ENCODE data around the gene ERAP2.

Gene ERAP2

DNA sequence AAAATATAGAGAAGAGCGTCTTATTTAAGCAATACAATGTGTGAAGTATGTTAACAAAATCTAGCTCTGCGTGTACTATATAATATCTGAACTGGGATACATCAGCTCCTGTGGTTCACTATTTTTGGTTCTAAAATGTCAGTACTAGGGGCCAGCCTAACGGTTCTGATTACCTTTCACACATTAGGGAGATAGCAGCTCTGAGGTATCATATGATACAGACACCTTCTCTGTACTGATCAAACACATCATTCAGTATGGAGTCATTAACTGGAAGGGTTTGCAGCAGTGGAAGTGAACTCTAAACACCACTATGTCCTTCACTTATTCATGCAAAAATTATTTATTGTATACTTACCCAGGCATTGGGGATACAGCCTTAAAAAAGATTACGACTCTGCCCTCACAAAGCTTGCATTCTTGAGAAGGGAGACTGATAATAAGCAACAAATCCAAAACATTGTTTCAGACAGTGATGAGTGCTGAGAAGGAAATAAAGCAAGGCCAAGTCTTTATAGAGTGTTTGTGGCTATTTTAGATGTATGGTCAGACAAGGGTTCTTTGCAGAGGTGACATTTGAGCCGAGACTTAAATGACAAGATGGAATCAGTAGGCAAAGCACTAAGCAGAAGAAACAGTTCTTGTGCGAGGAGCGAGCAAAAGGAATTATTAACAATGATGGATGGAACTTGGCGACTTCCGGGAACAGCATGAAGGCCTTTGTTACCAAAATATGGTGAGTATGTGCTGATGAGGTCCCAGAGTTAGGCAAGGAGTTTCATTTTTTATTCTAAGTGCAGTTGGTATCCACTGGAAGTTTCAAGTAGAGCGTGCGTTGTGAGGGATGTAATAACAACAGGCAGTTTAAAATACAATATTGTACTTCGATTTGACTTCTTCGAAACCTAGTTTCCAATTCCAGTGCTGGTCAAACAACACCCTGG, 57.7 kb downstream of the ERAP2 start:
- DNase-seq = peak in 1 of 2 donors; percentile 71

DNA sequence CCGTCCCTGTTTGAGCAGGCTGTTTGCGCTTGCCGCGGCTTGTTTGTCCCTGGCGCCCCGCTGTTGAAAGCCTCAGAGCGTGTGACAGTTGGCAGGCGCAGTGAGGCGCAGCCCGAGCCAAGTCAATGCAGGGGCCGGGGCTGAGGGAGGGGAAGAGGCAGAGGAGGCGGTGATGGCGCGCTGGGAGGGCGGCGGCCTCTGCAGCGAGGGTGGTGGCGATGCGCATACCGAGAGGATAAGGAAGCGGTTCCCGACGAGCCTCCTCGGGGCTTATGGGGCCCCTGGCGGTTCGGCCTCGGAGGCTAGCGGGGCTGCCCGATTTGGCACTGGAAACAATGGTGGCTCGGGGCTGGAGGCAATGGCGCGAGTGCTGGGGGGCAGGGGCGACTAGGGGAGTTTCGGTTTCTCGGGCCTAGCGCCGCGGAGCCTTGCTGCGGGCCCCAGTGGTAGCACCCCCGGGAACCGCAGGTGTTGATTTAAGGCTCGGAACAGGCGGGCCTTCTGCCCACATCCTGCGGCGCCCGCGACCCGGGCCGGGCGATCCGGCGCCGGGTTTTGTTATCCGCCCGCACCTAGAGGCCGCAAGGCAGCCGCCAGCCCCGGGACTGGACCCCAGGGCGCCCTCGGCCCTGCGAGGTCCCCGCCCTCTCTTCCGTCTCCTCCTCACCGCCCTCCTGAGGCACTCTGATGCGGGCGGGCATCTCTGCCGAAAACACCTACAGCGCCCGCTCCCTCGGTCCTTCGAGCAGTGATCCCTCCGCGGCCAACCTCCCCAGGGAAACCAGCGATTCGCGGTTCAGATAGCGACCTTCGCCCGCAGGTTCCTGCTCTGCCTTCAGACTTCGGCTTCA, 58.6 kb downstream of the ERAP2 start:
- DNase-seq = peak; percentile 85 to 90

DNA sequence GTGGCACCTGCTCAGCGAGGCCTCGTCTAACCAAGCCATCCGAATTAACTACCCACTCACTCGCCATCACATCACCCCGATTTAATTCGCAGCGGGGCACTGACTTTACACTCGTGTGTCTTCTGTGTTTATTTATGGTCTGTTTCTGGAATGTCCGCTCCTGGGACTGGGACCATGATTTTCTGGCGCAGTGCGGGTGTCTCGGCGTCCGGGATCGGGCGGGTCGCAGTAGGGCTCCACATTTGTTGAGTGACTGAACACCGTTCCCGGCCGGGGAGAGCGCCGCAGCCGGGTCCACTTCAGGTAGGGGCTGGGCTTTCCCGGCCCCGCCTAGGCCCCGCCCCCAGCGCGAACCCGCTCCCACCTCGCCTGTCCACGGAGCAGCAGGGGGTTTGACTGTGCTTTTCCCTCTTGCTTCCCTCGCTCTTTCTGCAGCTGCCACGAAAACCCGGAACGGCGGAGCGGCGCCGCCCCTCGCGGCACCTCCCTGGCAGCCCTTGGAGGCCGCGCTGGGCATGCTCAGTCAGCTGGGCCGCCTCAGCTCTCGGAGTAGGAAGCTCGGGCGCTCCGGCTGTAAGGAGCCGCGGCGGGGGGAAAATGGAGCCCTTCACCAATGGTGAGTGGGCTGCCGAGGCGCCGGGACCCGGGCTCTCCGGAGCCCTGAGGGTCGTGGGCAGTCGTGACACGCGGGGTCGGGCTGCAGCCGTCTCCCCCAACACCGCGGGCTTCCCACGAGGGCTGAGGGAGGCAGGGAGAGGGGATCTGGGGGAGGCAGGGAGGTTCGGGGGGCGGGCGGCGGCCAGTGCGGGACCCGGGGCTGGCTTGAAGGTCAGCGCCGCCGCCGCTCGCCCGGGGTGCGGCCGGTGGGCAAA, 59.5 kb downstream of the ERAP2 start, which contains the start of gene LNPEP:
Gene LNPEP (plus strand): TSS at position 522 of the 872 bp plus-strand sequence. CDS start 76 bp downstream, at position 598.
- peak; percentile 84 to 94 for DNase-seq

DNA sequence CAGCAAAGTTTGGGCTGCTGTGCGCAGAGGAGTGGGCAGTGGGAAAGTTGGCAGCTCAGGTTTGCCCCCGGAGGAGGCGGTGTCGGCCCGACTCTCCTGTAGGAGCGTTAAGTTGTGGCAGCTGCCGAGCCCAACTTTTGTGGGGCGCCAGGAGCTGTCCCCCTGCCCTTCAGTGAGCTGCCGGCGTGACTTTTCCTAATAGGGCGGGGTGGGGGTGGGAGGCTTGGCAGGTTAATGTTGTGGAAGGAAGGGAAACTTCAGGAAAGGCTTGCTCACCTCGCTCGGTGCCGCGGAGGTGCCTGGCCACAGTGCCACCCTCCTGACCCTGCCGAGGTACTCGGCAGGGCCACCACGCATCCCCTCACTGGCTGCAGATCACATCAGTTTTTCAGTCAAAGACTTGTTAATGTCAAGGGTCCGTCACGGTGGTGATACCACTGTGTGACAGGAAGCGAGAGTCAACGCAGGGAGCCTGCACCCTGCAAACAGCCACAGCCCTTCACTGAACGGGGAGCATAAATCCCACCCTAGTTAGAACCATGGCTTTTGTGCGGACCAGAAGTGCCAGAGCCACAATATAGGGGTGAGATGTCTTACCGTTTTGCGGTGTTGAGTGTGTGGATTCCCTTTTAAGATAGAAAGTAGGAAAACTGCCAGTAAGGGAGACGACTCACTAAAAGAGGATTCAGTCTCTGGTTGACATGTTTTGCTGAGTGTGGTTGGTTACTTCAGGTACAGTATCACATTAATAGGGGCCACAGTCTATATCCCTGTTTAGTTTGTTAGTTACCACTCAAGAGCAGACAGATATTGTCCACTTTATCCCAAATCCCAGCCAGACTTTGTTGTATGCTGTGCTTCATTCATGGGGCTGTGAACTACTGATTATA, 60.4 kb downstream of the ERAP2 start:
- DNase-seq = no peak

DNA sequence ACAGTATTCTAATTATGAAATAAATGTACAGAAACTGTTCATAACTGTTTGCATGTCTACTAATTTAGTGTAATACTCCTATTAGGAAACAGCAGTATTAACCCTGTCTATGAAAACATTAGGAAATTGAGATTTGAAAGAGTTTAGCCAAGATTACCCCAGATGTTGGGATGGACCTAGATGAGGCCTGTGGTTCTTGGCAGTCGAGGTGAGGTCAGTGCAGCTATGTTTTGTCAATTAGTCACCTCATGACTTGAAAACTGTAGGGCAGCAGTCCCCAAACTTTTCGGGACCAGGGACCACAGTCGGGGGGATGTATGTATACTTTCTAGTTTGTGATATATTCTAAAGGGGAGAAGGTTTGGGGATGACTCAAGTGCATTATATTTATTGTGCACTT, 64.3 kb downstream of the ERAP2 start:
- no peak for DNase-seq

DNA sequence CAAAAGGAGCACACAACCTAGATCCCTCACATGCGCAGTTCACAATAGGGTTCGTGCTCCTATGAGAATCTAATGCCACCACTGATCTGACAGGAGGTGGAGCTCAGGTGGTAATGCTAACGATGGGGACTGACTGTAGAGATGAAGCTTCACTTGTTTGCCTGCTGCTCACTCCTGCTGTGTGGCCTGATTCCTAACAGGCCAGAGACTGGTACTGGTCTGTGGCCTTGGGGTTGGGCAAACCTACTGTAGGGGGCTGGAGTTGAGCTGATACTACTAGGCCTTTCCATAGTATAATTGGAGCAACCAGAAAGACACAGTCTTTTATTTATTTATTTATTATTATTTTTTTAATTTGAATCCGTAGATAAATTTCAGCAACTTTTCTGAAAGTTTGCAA, 64.8 kb downstream of the ERAP2 start:
- DNase-seq = no peak

DNA sequence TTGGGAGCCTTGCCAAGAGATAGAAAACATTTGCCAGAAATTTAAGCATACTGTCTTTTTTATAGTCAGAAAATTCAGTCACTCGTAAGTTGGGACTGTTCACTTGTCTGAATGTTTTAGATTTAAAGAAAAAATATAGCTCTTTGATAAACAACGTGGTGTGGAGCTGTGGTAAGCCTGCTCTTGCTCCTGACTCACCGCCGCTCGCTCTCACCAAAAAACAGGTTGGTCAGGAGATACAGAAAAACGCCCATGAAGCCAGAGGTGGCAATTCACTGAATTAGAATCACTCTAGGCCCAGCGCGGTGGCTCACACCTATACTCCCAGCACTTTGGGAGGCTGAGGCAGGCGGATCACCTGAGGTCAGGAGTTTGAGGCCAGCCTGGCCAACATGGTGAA, 65.8 kb downstream of the ERAP2 start:
- DNase-seq = no peak

DNA sequence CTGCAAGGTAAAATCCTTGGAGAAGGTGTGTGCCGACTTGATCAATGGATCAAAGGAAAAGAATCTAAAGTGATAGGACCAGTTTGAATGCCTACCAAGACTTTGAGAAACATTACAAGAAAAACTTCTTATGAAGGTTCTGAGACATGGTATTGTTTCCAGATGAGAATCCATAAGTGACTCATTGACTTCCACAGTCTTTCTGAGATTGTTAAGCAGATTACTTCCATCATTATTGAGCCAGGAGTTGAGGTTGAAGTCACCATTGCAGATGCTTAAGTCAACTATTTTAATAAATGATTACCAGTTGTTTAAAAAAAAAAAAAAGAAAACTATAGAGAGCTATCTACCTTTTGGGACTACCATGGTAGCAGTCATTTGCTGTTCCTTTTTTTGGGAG, 66.6 kb downstream of the ERAP2 start:
- DNase-seq = no peak

DNA sequence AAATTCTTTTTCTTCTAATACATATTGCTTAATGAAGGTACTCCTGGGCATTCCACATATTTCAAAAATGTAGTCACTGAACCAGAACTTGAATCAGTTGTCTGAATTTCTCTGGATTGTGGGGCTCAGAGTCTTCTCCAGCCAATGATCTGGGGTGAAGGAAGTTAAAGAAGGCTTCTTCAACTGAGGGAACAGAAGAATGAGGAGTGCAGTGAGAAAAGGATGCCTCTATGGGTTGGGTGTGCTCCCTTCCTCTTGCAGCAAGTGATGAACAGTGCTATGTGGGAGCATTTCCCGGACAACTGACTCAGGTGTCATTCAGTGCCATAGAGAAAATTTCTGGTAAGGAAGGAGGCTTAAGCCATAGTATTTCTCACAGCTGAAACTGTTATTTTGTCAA, 67.5 kb downstream of the ERAP2 start:
- DNase-seq = no peak

DNA sequence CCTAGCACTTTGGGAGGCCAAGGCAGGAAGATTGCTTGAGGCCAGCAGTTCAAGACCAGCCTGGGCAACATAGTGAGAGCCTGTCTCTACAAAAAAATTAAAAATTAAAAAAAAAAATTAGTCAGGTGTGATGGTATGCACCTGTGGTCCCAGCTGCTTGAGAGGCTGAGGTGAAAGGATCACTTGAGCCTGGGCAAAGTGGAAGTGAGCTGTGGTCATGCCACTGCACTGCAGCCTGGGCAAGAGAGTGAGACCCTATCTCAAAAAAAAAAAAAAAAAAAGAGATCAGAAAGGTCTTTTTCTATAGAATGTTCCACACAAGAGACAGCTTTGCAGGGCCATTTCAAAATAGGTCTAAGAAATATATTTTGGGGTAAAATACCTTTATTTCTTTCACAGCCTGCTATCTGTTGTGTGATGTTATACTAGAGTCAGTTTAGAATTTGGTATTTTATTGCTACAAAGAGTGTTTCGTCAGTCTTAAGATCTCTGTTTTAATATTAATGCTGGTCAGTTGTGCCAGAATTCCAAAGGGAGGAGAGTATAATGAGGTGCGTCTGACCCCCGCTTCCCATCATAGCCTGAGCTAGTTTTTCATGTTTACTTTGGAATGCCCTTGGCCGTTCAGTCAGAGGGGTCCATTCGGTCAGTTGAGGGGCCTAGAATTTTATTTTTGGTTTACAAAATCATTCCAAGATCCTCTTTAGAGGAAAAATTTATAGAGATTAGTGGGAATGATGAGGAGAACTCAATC, 69.0 kb downstream of the ERAP2 start:
- no peak for DNase-seq

DNA sequence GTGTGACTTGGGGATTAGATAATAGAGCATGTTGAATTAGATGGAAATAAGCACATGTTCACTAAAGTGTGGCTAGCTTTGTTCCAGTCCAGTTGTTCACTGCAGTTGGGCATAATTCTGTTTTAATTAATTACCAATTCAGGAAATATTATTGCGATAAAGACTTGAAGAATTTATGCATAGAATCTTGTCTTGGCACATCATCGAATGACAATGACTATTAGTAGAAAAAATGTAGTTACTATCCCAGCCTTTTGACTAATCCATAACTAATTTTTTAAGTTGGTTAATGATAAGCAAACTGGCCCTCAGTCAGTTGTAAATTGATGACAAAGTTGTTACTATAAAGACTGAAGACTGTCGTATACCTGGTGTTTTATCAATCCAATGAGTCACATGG, 70.1 kb downstream of the ERAP2 start:
- no peak for DNase-seq

DNA sequence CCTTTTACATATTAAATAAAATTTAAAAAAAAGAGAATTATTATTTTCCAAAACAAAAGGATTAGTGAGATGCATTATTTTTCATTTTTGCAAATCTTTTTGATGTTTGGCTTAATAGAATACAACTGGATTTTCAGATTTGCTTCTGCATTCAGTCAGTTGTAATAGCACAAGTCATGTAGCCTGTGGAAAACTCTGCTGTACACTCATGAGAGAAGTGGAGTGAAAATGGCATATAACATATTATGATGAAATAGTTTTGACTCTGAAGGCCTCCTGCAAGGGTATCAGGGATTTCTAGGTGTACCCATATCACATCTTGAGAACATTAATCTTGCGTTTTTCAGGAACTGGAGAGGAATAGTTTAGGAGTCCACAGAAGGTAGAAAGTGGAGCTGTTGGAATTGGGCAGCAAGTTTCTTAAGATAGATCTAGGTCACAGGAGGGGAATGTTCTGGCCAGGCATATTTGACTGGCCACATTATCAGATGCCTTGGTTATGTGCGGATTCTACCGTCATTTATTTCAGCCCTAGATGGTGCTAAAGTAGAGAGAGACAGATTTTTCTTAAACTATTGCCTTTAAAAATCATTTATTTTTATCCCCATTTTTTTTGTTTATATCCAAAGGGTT, 75.9 kb downstream of the ERAP2 start:
- DNase-seq = no peak

DNA sequence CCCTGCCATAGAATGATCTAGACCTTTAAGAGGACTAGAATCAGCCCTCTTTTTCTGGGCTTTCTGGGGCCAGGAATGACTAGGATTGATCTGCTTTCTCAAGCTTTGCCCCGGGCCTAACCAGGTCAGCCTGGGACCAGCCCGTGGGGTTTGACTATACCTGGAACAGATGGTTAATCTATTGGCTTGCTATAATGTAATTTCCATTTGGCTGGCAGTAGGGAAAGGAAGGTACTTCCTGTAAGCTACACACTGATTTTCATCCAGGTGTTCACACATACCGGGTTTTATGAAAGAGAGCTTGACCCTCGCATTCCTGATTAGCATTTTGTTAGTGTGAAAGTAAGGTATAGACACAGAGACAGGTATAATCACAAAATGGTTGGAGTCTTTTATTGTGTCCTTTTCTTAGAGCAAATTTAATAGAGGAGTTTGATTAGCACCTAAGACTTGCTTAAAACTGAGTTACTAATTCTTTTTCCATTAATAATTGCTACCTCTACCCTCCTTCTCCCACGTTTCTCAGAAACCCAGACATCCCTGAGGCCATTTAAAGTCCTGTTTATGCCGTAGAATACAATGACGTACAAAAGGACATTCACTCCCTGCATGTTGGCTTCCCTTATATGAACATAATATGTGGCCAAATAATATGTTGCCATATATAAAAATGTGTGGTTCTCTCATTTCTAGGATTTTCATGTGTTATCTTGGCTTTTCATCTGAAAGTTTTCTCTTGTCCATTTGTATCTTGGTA, 76.9 kb downstream of the ERAP2 start:
- no peak for DNase-seq

DNA sequence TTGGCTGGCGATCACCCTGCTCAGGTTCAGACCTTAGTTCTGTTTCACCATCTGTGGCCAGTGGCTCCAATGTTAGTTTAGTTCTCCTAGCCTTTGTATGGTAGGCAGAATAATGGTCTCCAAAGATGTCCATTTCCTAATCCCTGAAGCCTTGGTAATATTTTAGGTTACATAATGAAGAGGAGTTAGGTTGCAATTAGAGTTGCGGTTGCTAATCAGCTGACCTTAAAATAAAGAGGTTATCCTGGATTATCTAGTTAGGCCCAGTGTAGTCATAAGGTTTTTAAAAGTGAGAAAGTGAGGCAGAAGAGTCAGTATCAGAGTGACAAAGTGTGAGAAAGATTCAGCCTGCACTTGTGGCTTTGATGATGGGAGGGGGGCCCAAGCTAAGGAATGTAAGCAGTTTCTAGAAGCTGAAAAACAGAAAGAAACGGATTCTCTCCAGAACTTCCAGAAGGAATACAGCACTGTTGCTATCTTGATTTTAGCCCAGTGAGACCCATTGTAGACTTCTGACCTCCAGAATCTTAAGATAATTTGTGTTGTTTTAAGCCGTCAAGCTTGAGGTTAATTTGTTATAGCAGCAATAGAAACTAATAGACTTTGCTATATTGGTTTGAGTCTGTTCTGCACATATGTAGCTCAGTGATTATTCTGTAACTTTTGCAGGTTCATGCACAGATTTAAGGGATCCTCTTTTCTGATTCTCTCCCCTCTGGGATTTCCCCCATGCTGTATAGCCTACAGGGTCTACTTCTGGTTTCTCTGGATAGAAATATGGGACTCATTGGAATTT, 81.2 kb downstream of the ERAP2 start:
- DNase-seq = no peak

DNA sequence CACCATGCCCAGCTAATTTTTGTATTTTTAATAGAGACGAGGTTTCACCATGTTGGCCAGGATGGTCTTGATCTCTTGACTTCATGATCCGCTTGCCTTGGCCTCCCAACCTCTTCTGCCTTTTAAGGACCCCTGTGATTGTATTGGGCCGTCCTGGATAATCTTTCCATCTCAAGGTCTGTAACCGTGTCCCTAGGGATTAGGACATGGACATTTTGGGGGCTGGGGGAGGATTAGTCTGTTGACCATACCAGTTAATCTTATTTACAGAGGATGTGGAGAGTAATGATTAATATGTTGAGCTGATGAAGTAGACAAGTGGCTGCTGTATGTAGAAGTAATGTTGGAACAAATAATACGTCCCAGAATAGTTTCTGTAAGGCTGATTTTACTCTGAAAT, 82.7 kb downstream of the ERAP2 start:
- no peak for DNase-seq

DNA sequence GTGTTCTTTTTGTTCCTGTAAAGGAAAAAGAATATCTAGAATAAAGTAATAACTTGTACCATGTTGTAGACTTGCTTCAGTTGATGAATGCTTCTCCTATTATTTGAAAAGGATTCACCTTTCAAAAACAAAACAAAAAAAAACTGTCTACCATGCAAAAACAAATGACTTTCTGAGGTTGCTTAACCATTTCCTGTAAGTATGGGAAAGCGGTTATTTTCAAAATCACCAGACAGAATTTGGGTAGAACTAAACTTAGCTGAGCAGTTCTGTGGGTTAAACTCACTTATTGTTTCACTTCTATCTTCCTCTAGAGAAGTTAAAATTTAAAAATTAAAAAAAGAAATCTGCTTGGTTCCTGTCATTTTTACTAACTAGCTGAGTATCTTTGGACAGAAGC, 84.8 kb downstream of the ERAP2 start:
- peak in 1 of 2 donors; percentile 61 for DNase-seq

DNA sequence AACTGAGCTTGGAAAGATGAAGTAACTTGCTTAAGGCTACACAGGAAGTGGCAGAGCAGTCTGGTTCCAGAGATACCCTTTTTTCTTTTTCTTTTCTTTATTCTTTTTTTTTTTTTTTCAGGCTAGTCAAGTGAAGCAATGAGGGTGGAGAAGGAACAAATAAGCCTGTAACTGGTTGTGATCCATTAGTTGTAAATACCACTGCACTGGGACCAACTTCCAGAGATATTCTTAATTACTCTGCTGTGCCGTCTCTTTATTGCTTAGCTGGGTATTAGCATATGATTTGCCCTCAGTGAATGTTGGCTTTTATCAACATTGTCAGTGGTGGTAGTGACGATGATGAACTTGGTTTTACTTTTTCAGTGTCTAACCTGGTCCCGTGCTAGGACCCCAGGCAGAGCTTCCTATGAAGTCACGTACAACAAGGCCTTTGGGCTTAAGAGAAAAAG, 86.3 kb downstream of the ERAP2 start:
- DNase-seq = peak in 1 of 2 donors; percentile 11

DNA sequence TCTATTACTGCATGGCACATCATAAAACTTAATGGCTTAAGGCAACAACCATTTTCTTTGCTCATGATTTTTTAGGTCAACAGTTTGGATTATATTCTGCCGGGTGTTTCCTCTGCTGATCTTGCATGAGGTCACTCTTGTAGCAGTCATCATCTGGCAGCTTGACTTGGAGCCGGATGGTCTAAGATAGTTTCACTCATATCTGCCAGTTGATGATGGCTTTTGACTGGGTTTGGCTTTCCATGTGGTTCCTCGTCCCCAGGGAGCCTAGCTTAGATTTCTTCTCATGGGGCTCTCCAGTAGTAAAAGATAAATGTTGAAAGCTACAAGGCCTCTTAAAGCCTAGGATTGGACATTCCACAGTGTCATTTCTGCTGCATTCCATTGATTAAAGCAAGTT, 87.0 kb downstream of the ERAP2 start:
- DNase-seq = peak in 1 of 2 donors; percentile 35

DNA sequence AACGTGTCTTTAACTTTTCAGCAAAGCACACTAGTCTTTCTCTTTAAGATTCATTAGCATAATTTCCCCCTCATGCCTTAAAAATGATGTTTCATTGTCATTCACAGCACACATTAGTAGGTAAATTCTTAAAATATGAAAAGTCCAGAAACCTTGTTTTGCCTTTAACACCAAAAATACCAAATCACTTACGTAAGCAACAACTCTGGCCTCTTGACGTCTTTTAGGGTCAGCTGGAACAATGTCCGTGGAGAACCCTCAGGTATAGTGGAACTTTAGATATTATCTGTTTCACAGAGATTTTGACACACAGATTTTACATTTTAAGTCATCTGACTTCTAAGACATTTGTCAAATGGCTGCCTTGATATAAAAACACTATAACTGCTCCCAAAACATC, 90.5 kb downstream of the ERAP2 start:
- no peak for DNase-seq

Measured in bone marrow (tissue), 2 donors.